Measurements from ENCODE around the gene GPR132.

Gene GPR132

GRCh38 chr14:105005929-105006830 is 59.0 kb downstream of the GPR132 start:
- no peak for DNase-seq (ENCODE audit: low read depth in 2 of 3, low spot score in 2 of 3)

- no peak for DNase-seq (ENCODE audit: low read depth in 2 of 3, low spot score in 2 of 3)
Measured at GRCh38 chr14:105005329-105005928, 59.8 kb downstream of the GPR132 start.
